SK-N-SH treated with all-trans-retinoic acid at 6 μM for 48 hours (cell line): ENCODE results near the gene UBE2Q2.

Experiments
- ATAC-seq: fragments of 200-7000 bp; cut with Tn5 transposase; 3 replicates; pipeline ENCODE4 v1.9.1; 2020; ENCODE audit warnings: mild to moderate bottlenecking, moderate library complexity
- ARNTL ChIP-seq: fragments of 450-650 bp; formaldehyde crosslinking; IDR thresholded peaks from 2 replicates; pipeline ENCODE4 v1.5.0; 2020; ENCODE audit warnings: low read depth, mild to moderate bottlenecking, moderate library complexity, borderline replicate concordance
- CSDC2 ChIP-seq: fragments of 250-450 bp; sonication (Bioruptor Pico); IDR thresholded peaks from 2 replicates; pipeline ENCODE4 v1.5.0; 2020; ENCODE audit warnings: mild to moderate bottlenecking, moderate library complexity
- CSRNP3 ChIP-seq: fragments of 250-450 bp; sonication (Bioruptor Pico); IDR thresholded peaks from 2 replicates; pipeline ENCODE4 v1.5.1; 2021; ENCODE audit warnings: mild to moderate bottlenecking, moderate library complexity
- GLIS3 ChIP-seq: fragments of 250-450 bp; sonication (Bioruptor Pico); IDR thresholded peaks from 2 replicates; pipeline ENCODE4 v1.5.0; 2020; ENCODE audit warnings: mild to moderate bottlenecking, moderate library complexity
- ISL1 ChIP-seq: fragments of 250-450 bp; sonication (Bioruptor Pico); IDR thresholded peaks from 2 replicates; pipeline ENCODE4 v2.1.2; 2022; ENCODE audit warnings: mild to moderate bottlenecking, moderate library complexity
- OSR1 ChIP-seq: fragments of 250-450 bp; sonication (Bioruptor Pico); IDR thresholded peaks from 2 replicates; pipeline ENCODE4 v1.8.0; 2022; ENCODE audit warnings: moderate library complexity, mild to moderate bottlenecking, inconsistent platforms
- POU6F1 ChIP-seq: fragments of 250-450 bp; sonication (Bioruptor Pico); IDR thresholded peaks from 2 replicates; pipeline ENCODE4 v1.8.0; 2021; ENCODE audit warnings: low read depth, mild to moderate bottlenecking, moderate library complexity, borderline replicate concordance
- PPARA ChIP-seq: fragments of 250-450 bp; sonication (Bioruptor Pico); IDR thresholded peaks from 2 replicates; pipeline ENCODE4 v1.5.0; 2020; ENCODE audit warnings: mild to moderate bottlenecking, borderline replicate concordance
- RARB ChIP-seq: fragments of 250-450 bp; sonication (Bioruptor Pico); IDR thresholded peaks from 2 replicates; pipeline ENCODE4 v1.8.0; 2021; ENCODE audit warnings: mild to moderate bottlenecking, moderate library complexity
- SNAI2 ChIP-seq: fragments of 250-450 bp; sonication (Bioruptor Pico); IDR thresholded peaks from 2 replicates; pipeline ENCODE4 v1.5.0; 2020; ENCODE audit warnings: mild to moderate bottlenecking, moderate library complexity
- TCF4 ChIP-seq: fragments of 250-450 bp; sonication (Bioruptor Pico); IDR thresholded peaks from 2 replicates; pipeline ENCODE4 v1.8.0; 2021; ENCODE audit warnings: mild to moderate bottlenecking, moderate library complexity, borderline replicate concordance
- TOX ChIP-seq: fragments of 250-450 bp; sonication (Bioruptor Pico); IDR thresholded peaks from 2 replicates; pipeline ENCODE4 v1.8.0; 2021; ENCODE audit warnings: mild to moderate bottlenecking, moderate library complexity, borderline replicate concordance
- ZC3H10 ChIP-seq: fragments of 250-450 bp; sonication (Bioruptor Pico); IDR thresholded peaks from 2 replicates; pipeline ENCODE4 v1.5.1; 2021; ENCODE audit warnings: mild to moderate bottlenecking, moderate library complexity
- ZFP30 ChIP-seq: fragments of 450-650 bp; formaldehyde crosslinking; IDR thresholded peaks from 2 replicates; pipeline ENCODE4 v1.5.0; 2022; ENCODE audit warnings: mild to moderate bottlenecking, moderate library complexity
- ZNF565 ChIP-seq: fragments of 450-650 bp; formaldehyde crosslinking; conservative IDR thresholded peaks from 2 replicates; pipeline ENCODE4 v1.5.0; 2020; ENCODE audit warnings: low read depth, mild to moderate bottlenecking, moderate library complexity
- ZNF70 ChIP-seq: fragments of 450-650 bp; formaldehyde crosslinking; IDR thresholded peaks from 2 replicates; pipeline ENCODE4 v1.5.0; 2020; ENCODE audit warnings: mild to moderate bottlenecking, moderate library complexity
- ZNF8 ChIP-seq: fragments of 450-650 bp; formaldehyde crosslinking; IDR thresholded peaks from 2 replicates; pipeline ENCODE4 v1.5.0; 2020; ENCODE audit warnings: mild to moderate bottlenecking, moderate library complexity
- TF ChIP-seq, protein P1 (sequence below): fragments of 250-450 bp; sonication (Bioruptor Pico); IDR thresholded peaks from 2 replicates; pipeline ENCODE4 v1.5.0; 2020; ENCODE audit warnings: mild to moderate bottlenecking, moderate library complexity
- TF ChIP-seq, protein P2 (sequence below): fragments of 250-450 bp; sonication (Bioruptor Pico); IDR thresholded peaks from 2 replicates; pipeline ENCODE4 v1.8.0; 2020; ENCODE audit warnings: mild to moderate bottlenecking, moderate library complexity, borderline replicate concordance
- TF ChIP-seq, protein P3 (sequence below): fragments of 250-450 bp; sonication (Bioruptor Pico); IDR thresholded peaks from 2 replicates; pipeline ENCODE4 v1.5.1; 2020; ENCODE audit warnings: low read depth, mild to moderate bottlenecking, moderate library complexity

The UBE2Q2 gene

DNA sequence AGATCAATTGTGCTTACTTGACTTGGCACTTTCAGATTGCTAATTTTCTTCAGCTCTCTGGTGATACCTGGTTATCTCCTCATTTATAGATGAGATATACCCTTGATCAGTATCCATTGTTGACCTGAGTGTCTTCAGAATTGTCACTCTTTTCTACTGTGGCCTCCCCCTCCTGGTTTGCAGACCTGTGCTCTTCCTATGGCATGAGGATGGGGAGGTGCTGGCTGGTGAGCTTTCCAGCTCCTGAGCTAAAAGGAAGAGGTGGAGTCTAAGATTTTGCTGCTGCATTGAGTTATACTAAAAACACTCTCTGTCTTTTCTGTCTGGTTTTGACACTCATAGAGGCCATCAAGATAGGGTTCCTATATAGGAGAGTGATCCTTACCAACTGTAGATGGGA is 23.7 kb downstream of the UBE2Q2 start (continued):
- TF ChIP-seq PPARA (CRISPR knock-in tag) (no peak), ISL1 (CRISPR knock-in tag) (no peak), TCF4 (CRISPR knock-in tag) (no peak)

- no peak for ATAC-seq
- TF ChIP-seq POU6F1 (CRISPR knock-in tag) (no peak), CSRNP3 (no peak), PPARA (CRISPR knock-in tag) (no peak), ARNTL (CRISPR knock-in tag) (no peak), SNAI2 (CRISPR knock-in tag) (no peak), ZNF70 (no peak), ISL1 (CRISPR knock-in tag) (no peak), CSDC2 (CRISPR knock-in tag) (no peak), TCF4 (CRISPR knock-in tag) (no peak), GLIS3 (CRISPR knock-in tag) (no peak), OSR1 (no peak), ZNF8 (CRISPR knock-in tag) (no peak), ZC3H10 (CRISPR knock-in tag) (no peak), ZNF565 (no peak), TOX (no peak)
- TF ChIP-seq, protein P1, sequence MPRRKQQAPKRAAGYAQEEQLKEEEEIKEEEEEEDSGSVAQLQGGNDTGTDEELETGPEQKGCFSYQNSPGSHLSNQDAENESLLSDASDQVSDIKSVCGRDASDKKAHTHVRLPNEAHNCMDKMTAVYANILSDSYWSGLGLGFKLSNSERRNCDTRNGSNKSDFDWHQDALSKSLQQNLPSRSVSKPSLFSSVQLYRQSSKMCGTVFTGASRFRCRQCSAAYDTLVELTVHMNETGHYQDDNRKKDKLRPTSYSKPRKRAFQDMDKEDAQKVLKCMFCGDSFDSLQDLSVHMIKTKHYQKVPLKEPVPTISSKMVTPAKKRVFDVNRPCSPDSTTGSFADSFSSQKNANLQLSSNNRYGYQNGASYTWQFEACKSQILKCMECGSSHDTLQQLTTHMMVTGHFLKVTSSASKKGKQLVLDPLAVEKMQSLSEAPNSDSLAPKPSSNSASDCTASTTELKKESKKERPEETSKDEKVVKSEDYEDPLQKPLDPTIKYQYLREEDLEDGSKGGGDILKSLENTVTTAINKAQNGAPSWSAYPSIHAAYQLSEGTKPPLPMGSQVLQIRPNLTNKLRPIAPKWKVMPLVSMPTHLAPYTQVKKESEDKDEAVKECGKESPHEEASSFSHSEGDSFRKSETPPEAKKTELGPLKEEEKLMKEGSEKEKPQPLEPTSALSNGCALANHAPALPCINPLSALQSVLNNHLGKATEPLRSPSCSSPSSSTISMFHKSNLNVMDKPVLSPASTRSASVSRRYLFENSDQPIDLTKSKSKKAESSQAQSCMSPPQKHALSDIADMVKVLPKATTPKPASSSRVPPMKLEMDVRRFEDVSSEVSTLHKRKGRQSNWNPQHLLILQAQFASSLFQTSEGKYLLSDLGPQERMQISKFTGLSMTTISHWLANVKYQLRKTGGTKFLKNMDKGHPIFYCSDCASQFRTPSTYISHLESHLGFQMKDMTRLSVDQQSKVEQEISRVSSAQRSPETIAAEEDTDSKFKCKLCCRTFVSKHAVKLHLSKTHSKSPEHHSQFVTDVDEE (CRISPR knock-in tag): no peak
- TF ChIP-seq, protein P2, sequence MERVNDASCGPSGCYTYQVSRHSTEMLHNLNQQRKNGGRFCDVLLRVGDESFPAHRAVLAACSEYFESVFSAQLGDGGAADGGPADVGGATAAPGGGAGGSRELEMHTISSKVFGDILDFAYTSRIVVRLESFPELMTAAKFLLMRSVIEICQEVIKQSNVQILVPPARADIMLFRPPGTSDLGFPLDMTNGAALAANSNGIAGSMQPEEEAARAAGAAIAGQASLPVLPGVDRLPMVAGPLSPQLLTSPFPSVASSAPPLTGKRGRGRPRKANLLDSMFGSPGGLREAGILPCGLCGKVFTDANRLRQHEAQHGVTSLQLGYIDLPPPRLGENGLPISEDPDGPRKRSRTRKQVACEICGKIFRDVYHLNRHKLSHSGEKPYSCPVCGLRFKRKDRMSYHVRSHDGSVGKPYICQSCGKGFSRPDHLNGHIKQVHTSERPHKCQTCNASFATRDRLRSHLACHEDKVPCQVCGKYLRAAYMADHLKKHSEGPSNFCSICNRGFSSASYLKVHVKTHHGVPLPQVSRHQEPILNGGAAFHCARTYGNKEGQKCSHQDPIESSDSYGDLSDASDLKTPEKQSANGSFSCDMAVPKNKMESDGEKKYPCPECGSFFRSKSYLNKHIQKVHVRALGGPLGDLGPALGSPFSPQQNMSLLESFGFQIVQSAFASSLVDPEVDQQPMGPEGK (CRISPR knock-in tag): no peak
- TF ChIP-seq, protein P3, sequence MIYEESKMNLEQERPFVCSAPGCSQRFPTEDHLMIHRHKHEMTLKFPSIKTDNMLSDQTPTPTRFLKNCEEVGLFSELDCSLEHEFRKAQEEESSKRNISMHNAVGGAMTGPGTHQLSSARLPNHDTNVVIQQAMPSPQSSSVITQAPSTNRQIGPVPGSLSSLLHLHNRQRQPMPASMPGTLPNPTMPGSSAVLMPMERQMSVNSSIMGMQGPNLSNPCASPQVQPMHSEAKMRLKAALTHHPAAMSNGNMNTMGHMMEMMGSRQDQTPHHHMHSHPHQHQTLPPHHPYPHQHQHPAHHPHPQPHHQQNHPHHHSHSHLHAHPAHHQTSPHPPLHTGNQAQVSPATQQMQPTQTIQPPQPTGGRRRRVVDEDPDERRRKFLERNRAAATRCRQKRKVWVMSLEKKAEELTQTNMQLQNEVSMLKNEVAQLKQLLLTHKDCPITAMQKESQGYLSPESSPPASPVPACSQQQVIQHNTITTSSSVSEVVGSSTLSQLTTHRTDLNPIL (CRISPR knock-in tag): no peak
Measured at GRCh38 chr15:75867449-75867848, 24.2 kb downstream of the UBE2Q2 start.

- no peak for ATAC-seq
- TF ChIP-seq CSDC2 (CRISPR knock-in tag) (no peak), ISL1 (CRISPR knock-in tag) (no peak), RARB (no peak), ZFP30 (CRISPR knock-in tag) (no peak), TCF4 (CRISPR knock-in tag) (no peak), ARNTL (CRISPR knock-in tag) (no peak), ZNF565 (no peak), TOX (no peak), ZNF70 (no peak), GLIS3 (CRISPR knock-in tag) (no peak), PPARA (CRISPR knock-in tag) (no peak), CSRNP3 (no peak), SNAI2 (CRISPR knock-in tag) (no peak), ZNF8 (CRISPR knock-in tag) (no peak)
- TF ChIP-seq, protein P3 (CRISPR knock-in tag): no peak
- TF ChIP-seq, protein P1 (CRISPR knock-in tag): no peak
Measured at GRCh38 chr15:75868019-75868418, 24.8 kb downstream of the UBE2Q2 start.
